C4-2B (cell line): Measurements from ENCODE around the gene CTSH.

ENCODE experiments used
- ZFX ChIP-seq: fragments of 450-650 bp; IDR thresholded peaks from 2 replicates; pipeline ENCODE4 v1.6.1; 2017
- TF ChIP-seq, protein P1 (sequence below): fragments of 450-650 bp; conservative IDR thresholded peaks from 2 replicates; pipeline ENCODE4 v1.5.1; 2017; ENCODE audit warnings: mild to moderate bottlenecking

DNA sequence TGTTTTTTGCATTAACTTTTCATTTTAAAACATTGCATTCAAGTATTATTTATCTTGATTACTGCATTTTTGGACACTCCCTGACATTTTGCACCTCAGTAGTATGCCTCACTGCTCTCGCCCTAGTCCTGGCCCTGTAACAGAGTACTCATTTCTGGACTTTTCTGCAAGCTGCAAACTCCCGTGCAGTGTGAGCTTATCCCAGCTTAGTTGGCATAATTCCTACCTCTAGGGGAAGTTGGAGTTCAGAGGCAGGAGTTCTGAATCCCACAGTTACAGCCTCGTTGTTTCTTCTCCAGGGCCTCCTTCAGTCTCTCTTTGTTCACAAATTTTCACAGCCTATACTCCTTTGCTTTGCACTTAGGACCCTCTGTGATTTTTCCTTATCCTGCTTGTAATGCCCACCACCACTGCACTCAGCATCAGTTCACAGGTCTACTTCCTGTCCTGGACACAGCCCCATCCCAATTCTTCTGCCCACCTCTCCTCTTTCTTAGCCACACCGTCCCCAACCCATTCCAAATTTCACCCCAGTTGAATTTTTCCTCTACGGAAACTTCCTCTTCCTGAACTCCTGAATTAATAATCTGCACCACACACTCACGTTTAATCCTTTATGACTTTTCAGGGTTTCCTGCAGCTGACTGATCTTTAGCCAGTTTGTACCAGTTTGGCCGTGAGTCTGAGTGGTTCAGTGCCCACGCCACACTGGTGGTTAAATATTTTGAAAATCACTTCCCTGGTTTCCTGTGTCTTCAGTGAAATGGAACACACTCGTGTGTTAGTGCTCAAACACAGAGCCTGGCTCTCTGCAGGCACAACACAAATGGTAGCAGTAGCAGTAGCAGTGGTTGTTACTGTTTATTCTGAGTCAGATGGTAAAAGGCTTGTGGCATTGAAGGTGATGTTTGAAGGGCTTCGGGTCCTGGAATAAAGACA is 6.3 kb upstream of the CTSH start:
- TF ChIP-seq, protein P1, sequence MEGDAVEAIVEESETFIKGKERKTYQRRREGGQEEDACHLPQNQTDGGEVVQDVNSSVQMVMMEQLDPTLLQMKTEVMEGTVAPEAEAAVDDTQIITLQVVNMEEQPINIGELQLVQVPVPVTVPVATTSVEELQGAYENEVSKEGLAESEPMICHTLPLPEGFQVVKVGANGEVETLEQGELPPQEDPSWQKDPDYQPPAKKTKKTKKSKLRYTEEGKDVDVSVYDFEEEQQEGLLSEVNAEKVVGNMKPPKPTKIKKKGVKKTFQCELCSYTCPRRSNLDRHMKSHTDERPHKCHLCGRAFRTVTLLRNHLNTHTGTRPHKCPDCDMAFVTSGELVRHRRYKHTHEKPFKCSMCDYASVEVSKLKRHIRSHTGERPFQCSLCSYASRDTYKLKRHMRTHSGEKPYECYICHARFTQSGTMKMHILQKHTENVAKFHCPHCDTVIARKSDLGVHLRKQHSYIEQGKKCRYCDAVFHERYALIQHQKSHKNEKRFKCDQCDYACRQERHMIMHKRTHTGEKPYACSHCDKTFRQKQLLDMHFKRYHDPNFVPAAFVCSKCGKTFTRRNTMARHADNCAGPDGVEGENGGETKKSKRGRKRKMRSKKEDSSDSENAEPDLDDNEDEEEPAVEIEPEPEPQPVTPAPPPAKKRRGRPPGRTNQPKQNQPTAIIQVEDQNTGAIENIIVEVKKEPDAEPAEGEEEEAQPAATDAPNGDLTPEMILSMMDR: no peak; the same call in 1 of the 2 replicates
- TF ChIP-seq ZFX: no peak
